Lung microvascular endothelial cell (primary cell): ENCODE data around the gene CCDC86. TPM values are rescaled to one million over a fixed set of nuclear protein-coding genes. Genes with fewer than 3 reads are reported as not detected.

Source experiments
- DNase-seq, 2 donors: peaks; one replicate each; pipeline versions ENCODE4 v3.0.0 to v3.0.0-alpha.2; 2010; ENCODE audit warnings: low read depth in 2 of 2
- total RNA-seq: library from RNA; depleted of rRNA; stranded (reverse); fragments of >200 nt; gene quantifications from 2 replicates; pipeline ENCODE4 v1.2.1, GENCODE V29; 2014

Gene CCDC86
- total RNA-seq, 1 donor from 2014 or later: 10.1 TPM

- DNase-seq: peak; percentile 86 to 91
Observed at GRCh38 chr11:60831143-60831500, 10.8 kb upstream of the CCDC86 start.

GRCh38 chr11:60831501-60832079 is 10.3 kb upstream of the CCDC86 start:
- DNase-seq: peak; percentile 31 to 37

GRCh38 chr11:60834742-60835533 is 7.0 kb upstream of the CCDC86 start:
- DNase-seq: no peak

GRCh38 chr11:60835534-60835846 is 6.4 kb upstream of the CCDC86 start:
- peak; percentile 64 to 72 for DNase-seq

- no peak for DNase-seq
Observed at GRCh38 chr11:60836866-60837515, 4.9 kb upstream of the CCDC86 start.

- no peak for DNase-seq
Observed at GRCh38 chr11:60838132-60838531, 3.8 kb upstream of the CCDC86 start.

- peak in 1 of 2 donors; percentile 73 for DNase-seq
Observed at GRCh38 chr11:60840470-60841430, 1.2 kb upstream of the CCDC86 start.

GRCh38 chr11:60842668-60843600 is 1.0 kb downstream of the CCDC86 start:
- DNase-seq: peak; percentile 50 to 56

- peak in 1 of 2 donors; percentile 49 for DNase-seq
Observed at GRCh38 chr11:60844045-60844869, 2.3 kb downstream of the CCDC86 start.

GRCh38 chr11:60844870-60845221 is 2.9 kb downstream of the CCDC86 start:
- peak; percentile 11 to 22 for DNase-seq

GRCh38 chr11:60845338-60845737 is 3.4 kb downstream of the CCDC86 start:
- no peak for DNase-seq

GRCh38 chr11:60847281-60847680 is 5.4 kb downstream of the CCDC86 start:
- DNase-seq: no peak

- no peak for DNase-seq
Observed at GRCh38 chr11:60847896-60848295, 6.0 kb downstream of the CCDC86 start.

GRCh38 chr11:60848714-60849151 is 6.8 kb downstream of the CCDC86 start:
- no peak for DNase-seq

- DNase-seq: no peak
Observed at GRCh38 chr11:60849641-60850520, 8.0 kb downstream of the CCDC86 start.

GRCh38 chr11:60851327-60852104 is 9.6 kb downstream of the CCDC86 start:
- no peak for DNase-seq

GRCh38 chr11:60852117-60852981 is 10.4 kb downstream of the CCDC86 start:
- no peak for DNase-seq
